Limb (tissue), 2 donors: ENCODE results near the gene SEC63.

Source experiments
- DNase-seq, 2 donors: peaks; one replicate each; pipeline ENCODE4 v3.0.0-alpha.2; 2016; ENCODE audit errors: extremely low spot score in 2 of 2

SEC63 gene

DNA sequence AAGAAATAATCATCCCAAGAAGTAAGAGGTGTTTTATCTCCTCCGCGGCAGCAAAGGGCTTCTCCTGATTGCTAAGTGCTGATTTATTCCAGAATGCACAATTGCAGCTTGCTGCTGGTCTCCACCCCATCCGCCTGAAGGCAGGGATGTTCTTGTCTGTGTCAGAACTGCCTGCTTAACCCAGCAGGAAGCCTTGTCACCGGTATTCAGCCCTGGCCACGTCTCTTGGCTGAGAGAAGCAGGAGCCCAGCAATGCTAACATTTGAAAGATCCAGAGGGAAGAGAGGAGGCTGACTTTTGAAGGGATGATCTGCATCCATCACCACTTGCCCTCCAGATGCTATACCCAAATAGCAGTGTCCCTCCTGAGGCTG is 138.1 kb downstream of the SEC63 start:
- DNase-seq = no peak

DNA sequence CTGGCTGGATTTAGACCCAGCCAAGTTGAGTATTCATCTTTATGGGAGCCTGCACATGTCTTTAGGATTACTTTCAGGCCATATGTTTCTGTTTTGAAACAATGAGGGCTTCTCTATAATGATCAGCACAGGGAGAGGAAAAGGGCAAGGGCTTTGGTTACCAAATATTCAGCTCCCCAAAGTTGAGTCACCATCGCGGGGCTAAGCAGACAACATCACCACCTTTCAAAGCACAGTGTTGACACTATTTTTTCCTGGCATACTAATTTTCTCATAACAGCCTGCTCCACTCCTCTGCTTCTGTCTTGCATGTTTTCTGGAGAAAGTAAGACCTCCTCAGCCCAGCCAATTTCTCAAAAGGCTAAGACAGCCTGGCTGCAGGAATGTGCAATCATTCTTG is 138.8 kb downstream of the SEC63 start:
- DNase-seq = no peak

DNA sequence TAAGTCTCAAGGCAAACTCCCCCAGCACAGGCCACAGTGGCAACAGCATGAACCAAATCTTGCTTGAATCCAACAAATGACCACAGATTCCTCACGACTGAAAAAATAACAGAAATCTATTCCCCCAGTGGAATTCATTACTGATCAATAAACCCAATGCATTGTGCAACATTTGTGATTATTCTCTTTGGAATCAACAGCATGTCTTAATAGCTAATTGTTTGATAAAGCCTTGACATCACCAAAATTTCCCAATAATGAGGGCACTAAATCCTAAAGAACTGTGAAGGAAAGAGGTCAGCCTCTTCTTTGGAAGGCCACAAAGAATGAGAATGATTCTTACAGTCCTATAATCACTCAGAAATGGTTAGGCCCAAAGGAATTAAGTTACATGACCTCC is 139.7 kb downstream of the SEC63 start:
- DNase-seq = no peak

DNA sequence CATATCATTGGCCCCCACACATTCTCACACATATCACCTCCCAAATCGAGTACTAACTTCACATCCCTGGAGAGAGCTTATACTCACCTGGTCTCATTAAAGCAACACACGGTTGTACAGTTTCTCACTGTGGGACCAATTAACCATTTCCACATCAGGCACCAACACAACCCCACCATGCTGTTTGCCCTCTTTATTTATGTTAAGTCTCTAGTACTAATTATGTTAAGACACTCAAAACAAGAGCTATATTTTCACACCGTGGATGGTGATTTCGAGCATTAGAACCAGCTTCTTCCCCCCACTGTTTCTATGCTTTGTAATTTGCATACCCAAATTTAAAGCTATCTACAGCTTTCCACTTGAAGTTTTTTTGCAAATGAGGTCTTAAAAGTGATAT is 140.2 kb downstream of the SEC63 start:
- DNase-seq = no peak
